Panc1 (cell line): ENCODE results near the gene CDADC1.

Experiments used
- POLR2AphosphoS5 ChIP-seq: IDR thresholded peaks from 2 replicates; pipeline ENCODE4 v1.6.1; 2012; ENCODE audit warnings: mild to moderate bottlenecking, low read depth, low read length, moderate library complexity
- SIN3A ChIP-seq: IDR thresholded peaks from 2 replicates; pipeline ENCODE4 v1.6.1; 2012; ENCODE audit warnings: low read depth, mild to moderate bottlenecking, low read length, moderate library complexity, borderline replicate concordance; ENCODE audit not compliant: insufficient read depth
- TCF7L2 ChIP-seq: IDR thresholded peaks from 2 replicates; pipeline ENCODE4 v1.6.1; 2011; ENCODE audit warnings: mild to moderate bottlenecking, low read depth, low read length, inconsistent platforms
- TF ChIP-seq, protein P1 (sequence below): fragments of 450-650 bp; IDR thresholded peaks from 2 replicates; pipeline ENCODE4 v1.5.1; 2017; ENCODE audit warnings: mild to moderate bottlenecking
- TF ChIP-seq, protein P2 (sequence below), 2 experiments: IDR thresholded peaks; 2 replicates each; pipeline ENCODE4 v1.6.1; 2011 to 2012; ENCODE audit warnings: low read depth in 2 of 2, control low read depth in 1 of 2, low read length in 1 of 2, mild to moderate bottlenecking in 1 of 2, moderate library complexity in 1 of 2; ENCODE audit not compliant: insufficient read depth in 1 of 2

DNA sequence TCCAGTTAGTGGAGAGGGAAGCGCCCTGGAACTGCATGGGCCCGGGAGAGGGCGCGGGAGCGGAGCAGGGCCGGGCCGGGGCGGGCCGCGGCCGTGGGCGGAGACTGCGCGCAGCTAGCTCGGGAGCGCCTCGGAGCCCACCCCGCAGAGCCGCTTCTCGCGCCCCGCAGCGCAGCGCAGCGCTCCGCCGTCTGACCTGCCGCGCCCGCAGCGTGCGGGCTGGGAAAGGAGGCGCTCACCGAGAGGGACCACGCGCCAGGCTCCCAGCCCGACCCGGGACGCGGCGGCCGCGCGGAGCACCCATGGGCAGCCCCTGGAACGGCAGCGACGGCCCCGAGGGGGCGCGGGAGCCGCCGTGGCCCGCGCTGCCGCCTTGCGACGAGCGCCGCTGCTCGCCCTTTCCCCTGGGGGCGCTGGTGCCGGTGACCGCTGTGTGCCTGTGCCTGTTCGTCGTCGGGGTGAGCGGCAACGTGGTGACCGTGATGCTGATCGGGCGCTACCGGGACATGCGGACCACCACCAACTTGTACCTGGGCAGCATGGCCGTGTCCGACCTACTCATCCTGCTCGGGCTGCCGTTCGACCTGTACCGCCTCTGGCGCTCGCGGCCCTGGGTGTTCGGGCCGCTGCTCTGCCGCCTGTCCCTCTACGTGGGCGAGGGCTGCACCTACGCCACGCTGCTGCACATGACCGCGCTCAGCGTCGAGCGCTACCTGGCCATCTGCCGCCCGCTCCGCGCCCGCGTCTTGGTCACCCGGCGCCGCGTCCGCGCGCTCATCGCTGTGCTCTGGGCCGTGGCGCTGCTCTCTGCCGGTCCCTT is 27.5 kb upstream of the CDADC1 start, which contains the start of gene MLNR:
- TF ChIP-seq, protein P1, sequence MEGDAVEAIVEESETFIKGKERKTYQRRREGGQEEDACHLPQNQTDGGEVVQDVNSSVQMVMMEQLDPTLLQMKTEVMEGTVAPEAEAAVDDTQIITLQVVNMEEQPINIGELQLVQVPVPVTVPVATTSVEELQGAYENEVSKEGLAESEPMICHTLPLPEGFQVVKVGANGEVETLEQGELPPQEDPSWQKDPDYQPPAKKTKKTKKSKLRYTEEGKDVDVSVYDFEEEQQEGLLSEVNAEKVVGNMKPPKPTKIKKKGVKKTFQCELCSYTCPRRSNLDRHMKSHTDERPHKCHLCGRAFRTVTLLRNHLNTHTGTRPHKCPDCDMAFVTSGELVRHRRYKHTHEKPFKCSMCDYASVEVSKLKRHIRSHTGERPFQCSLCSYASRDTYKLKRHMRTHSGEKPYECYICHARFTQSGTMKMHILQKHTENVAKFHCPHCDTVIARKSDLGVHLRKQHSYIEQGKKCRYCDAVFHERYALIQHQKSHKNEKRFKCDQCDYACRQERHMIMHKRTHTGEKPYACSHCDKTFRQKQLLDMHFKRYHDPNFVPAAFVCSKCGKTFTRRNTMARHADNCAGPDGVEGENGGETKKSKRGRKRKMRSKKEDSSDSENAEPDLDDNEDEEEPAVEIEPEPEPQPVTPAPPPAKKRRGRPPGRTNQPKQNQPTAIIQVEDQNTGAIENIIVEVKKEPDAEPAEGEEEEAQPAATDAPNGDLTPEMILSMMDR, result peak; percentile 55
- TF ChIP-seq, protein P2, sequence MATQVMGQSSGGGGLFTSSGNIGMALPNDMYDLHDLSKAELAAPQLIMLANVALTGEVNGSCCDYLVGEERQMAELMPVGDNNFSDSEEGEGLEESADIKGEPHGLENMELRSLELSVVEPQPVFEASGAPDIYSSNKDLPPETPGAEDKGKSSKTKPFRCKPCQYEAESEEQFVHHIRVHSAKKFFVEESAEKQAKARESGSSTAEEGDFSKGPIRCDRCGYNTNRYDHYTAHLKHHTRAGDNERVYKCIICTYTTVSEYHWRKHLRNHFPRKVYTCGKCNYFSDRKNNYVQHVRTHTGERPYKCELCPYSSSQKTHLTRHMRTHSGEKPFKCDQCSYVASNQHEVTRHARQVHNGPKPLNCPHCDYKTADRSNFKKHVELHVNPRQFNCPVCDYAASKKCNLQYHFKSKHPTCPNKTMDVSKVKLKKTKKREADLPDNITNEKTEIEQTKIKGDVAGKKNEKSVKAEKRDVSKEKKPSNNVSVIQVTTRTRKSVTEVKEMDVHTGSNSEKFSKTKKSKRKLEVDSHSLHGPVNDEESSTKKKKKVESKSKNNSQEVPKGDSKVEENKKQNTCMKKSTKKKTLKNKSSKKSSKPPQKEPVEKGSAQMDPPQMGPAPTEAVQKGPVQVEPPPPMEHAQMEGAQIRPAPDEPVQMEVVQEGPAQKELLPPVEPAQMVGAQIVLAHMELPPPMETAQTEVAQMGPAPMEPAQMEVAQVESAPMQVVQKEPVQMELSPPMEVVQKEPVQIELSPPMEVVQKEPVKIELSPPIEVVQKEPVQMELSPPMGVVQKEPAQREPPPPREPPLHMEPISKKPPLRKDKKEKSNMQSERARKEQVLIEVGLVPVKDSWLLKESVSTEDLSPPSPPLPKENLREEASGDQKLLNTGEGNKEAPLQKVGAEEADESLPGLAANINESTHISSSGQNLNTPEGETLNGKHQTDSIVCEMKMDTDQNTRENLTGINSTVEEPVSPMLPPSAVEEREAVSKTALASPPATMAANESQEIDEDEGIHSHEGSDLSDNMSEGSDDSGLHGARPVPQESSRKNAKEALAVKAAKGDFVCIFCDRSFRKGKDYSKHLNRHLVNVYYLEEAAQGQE (IDR thresholded peaks at IDR 0.05; ENCODE audit: insufficient read depth in 1 of 2, low read depth in 2 of 2, low read length in 1 of 2), result no peak
- no peak for TF ChIP-seq POLR2AphosphoS5
- TF ChIP-seq SIN3A, result no peak
- TF ChIP-seq TCF7L2, result no peak
